Progenitor cell of endocrine pancreas (in vitro differentiated cells): ENCODE measurements around the gene SPATS2L. TPM values are rescaled to one million over a fixed set of nuclear protein-coding genes. Genes with fewer than 3 reads are reported as not detected.

Source experiments
- DNase-seq: peaks from one replicate; pipeline ENCODE4 v3.0.0; 2021; ENCODE audit warnings: low spot score; ENCODE audit not compliant: unreplicated experiment
- H3K27ac Mint-ChIP-seq: 2 replicates; pipeline ENCODE4 v1.8.0; 2021; ENCODE audit warnings: mild to moderate bottlenecking, moderate library complexity, mixed read lengths
- H3K27me3 Mint-ChIP-seq: 2 replicates; pipeline ENCODE4 v1.8.0; 2021; ENCODE audit warnings: mixed read lengths
- H3K36me3 Mint-ChIP-seq: 2 replicates; pipeline ENCODE4 v1.8.0; 2022; ENCODE audit warnings: mixed read lengths; ENCODE audit not compliant: insufficient read depth
- H3K4me1 Mint-ChIP-seq: 2 replicates; pipeline ENCODE4 v1.8.0; 2021; ENCODE audit warnings: low read depth, mixed read lengths
- H3K4me3 Mint-ChIP-seq: 2 replicates; pipeline ENCODE4 v1.8.0; 2021; ENCODE audit warnings: low read depth, mild to moderate bottlenecking, moderate library complexity, mixed read lengths
- H3K9me3 Mint-ChIP-seq: 2 replicates; pipeline ENCODE4 v1.8.0; 2021; ENCODE audit warnings: low read depth, mixed read lengths
- total RNA-seq: library from RNA; stranded (reverse); gene quantifications from 2 replicates; pipeline ENCODE4 v1.2.1, GENCODE V29; 2021
- TF ChIP-seq, protein P1 (sequence below): fragments of 200-600 bp; sonication (generic); IDR thresholded peaks from one replicate; pipeline ENCODE4 v1.5.0; 2021; ENCODE audit warnings: antibody characterized with exemption, mild to moderate bottlenecking; ENCODE audit not compliant: unreplicated experiment

SPATS2L gene
- total RNA-seq, 1 donor from 2014 or later: 110 TPM

DNA sequence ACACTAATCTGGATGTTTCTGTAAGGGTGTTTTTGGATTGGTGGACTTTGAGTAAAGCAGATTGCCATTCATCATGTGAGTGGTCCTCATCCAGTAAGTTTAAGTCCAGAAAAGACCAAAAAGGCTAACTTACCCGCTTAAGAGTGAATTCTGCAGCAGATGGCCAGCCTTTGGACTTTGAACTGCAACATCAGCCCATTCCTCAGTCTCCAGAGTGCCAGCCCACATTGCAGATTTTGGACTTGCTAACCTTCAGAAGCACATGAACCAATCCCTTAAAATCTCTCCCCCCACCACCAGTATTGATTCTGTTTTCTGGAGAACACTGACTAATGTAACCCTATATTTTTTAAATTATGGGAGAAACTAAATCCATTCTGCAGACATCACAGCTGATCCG, 30.0 kb upstream of the SPATS2L start:
- H3K9me3 Mint-ChIP-seq: peaks cover 5% of the 10 kb centered on the region
- H3K4me1 Mint-ChIP-seq: peaks cover 24% of the 10 kb centered on the region
- H3K36me3 Mint-ChIP-seq: no peaks in the 10 kb centered on the region
- H3K4me3 Mint-ChIP-seq: no peak overlapping the region
- no peak for DNase-seq
- TF ChIP-seq, protein P1, sequence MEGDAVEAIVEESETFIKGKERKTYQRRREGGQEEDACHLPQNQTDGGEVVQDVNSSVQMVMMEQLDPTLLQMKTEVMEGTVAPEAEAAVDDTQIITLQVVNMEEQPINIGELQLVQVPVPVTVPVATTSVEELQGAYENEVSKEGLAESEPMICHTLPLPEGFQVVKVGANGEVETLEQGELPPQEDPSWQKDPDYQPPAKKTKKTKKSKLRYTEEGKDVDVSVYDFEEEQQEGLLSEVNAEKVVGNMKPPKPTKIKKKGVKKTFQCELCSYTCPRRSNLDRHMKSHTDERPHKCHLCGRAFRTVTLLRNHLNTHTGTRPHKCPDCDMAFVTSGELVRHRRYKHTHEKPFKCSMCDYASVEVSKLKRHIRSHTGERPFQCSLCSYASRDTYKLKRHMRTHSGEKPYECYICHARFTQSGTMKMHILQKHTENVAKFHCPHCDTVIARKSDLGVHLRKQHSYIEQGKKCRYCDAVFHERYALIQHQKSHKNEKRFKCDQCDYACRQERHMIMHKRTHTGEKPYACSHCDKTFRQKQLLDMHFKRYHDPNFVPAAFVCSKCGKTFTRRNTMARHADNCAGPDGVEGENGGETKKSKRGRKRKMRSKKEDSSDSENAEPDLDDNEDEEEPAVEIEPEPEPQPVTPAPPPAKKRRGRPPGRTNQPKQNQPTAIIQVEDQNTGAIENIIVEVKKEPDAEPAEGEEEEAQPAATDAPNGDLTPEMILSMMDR: no peak
- H3K27ac Mint-ChIP-seq: no peak overlapping the region
- H3K27me3 Mint-ChIP-seq: no peaks in the 10 kb centered on the region

DNA sequence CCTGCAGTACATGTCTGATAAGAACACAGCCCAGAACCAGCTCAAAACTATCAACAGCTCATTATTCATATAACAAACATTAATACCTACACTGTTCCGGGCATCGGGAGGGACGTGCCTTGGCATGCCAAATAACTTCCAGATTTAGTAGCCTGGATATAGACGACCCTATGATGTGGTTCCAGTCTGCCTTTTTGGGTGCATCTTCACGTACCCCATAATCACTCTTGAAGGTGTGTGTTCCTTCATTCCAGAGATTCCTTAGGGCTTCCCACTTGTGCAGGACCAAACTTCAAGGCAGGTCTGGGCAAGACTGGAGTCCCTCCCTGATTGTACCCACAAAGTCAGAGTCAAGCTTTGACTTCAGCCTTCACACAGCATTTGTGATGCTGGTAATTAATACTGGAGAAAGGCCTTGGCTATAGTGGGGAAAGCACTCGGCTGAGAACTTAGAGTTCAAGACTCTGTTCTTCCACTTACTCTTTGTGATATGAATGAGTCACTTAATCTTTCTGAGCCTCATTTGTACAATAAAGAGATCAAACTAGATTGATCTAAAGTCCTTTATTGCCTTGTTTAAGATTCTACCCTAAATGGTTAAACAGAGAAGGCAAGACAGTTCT, 27.7 kb upstream of the SPATS2L start:
- H3K9me3 Mint-ChIP-seq: peaks cover 5% of the 10 kb centered on the region
- peaks cover 24% of the 10 kb centered on the region for H3K4me1 Mint-ChIP-seq
- no peak overlapping the region for H3K4me3 Mint-ChIP-seq
- H3K36me3 Mint-ChIP-seq: no peaks in the 10 kb centered on the region
- no peak overlapping the region for H3K27ac Mint-ChIP-seq
- DNase-seq: no peak
- no peaks in the 10 kb centered on the region for H3K27me3 Mint-ChIP-seq
- TF ChIP-seq, protein P1: no peak

DNA sequence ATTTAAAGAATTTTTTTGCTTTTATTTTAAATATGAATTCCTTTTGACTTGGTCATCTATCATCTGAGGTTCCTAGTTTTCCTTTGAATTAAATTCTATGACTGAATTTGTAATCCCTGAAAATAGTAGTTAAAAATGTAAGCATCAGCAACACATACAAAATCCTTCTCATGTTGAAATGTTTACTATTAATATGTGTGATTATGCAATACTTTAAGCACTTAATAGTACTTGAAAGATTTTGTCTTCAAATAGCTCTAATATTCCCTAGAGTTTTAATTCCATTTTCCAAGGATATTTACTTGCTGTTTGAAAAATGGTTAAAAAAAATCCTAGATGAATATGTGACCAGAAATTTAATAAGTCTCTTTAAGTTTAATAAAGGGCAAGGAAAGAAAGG, 26.6 kb upstream of the SPATS2L start:
- TF ChIP-seq, protein P1: no peak
- peaks cover 5% of the 10 kb centered on the region for H3K9me3 Mint-ChIP-seq
- no peaks in the 10 kb centered on the region for H3K27me3 Mint-ChIP-seq
- H3K27ac Mint-ChIP-seq: no peak overlapping the region
- H3K36me3 Mint-ChIP-seq: no peaks in the 10 kb centered on the region
- H3K4me1 Mint-ChIP-seq: peaks cover 15% of the 10 kb centered on the region
- no peak overlapping the region for H3K4me3 Mint-ChIP-seq
- DNase-seq: no peak

DNA sequence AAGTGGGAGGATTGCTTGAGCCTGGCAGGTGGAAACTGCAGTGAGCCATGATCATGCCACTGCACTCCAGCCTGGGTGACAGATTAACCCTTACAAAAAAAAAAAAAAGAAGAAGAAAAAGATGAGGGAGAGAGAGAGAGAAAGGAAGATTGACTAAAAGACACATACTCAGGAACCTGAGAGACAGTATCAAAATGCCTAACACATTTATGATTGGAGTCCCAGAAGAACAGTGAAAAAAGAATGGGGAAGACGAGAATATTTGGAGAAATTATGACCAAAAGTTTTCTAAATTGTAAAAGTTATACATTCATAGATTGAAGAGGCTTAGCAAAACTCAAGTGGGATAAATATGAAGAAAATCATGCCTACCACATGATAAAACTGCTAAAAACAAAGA, 19.9 kb upstream of the SPATS2L start:
- H3K36me3 Mint-ChIP-seq: no peaks in the 10 kb centered on the region
- TF ChIP-seq, protein P1: no peak
- no peak overlapping the region for H3K4me3 Mint-ChIP-seq
- no peak for DNase-seq
- no peaks in the 10 kb centered on the region for H3K27me3 Mint-ChIP-seq
- no peak overlapping the region for H3K27ac Mint-ChIP-seq
- H3K9me3 Mint-ChIP-seq: no peaks in the 10 kb centered on the region
- H3K4me1 Mint-ChIP-seq: peaks cover 3% of the 10 kb centered on the region

DNA sequence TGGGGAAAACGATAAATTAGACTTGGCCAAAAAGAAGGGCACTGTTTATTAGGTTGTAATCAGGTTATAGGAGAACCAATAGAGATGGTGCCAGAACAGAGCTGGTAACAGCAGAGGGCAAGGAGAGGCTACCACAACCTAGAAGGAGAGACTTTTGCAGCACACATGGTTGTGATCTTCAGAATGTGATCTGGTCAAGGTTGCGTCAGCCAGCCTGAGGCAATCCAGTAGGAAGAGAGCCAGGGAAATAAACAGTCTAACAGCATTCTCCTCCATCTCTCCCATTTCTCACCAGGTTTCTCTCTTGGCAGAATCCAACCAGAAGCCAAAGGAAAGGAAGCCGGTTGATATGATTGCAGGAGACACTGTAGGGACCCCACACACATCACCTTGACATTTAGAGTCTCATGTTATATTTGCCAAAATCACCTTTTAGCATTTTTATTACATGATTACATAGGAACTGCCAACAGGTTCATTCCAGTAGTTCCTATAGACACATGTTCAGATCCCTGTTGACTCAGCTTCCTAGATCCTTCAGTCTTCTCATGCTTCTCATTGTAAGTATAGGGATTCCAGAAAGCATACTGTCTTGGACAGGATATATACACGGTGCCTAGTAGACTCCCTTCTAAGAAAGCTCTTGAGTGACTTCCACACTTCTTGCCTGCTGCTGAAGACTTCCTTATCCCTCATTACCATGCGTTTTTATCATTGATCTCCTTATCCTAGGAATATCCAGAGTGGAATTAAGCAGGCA, 17.6 kb upstream of the SPATS2L start:
- H3K9me3 Mint-ChIP-seq: no peaks in the 10 kb centered on the region
- DNase-seq: no peak
- H3K27me3 Mint-ChIP-seq: no peaks in the 10 kb centered on the region
- H3K4me3 Mint-ChIP-seq: no peak overlapping the region
- no peak overlapping the region for H3K27ac Mint-ChIP-seq
- peaks cover 3% of the 10 kb centered on the region for H3K4me1 Mint-ChIP-seq
- no peaks in the 10 kb centered on the region for H3K36me3 Mint-ChIP-seq
- TF ChIP-seq, protein P1: no peak
